ENCODE results near the gene KHDC4.

DNA sequence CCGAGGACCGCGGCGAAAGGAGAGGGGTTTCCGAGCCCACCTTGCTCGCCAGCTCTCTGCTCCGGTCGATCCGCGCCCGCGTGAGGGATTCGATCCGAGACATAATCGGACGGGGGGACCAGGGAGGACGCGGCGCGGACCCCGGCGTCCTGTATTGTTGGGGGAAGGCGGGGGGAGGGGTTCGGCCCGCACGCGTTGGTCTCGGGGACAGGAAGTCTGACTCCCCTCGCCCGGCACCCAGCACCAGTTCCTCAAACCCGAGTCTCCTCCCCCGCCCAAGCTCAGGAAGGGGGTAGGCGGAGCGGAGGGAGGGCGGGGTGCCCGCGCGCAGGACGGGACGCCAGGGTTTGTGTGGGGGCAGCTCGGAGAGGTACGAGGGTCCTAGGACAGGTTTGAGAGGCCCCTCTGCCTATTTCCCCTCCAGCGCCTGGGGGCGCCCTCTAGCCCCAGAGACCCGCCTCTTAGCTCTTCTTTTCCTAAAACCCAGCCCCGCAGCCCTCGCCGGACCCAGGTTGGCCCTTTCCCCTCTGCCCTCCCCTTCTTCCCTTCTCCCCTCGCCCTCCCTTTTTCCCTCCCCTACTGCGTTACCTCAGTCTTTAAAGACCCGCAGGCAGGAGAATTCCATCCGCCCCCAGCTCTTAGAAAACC is 44.2 kb upstream of the KHDC4 start, which contains the start of gene ARHGEF2:
- TF ChIP-seq, protein P1, sequence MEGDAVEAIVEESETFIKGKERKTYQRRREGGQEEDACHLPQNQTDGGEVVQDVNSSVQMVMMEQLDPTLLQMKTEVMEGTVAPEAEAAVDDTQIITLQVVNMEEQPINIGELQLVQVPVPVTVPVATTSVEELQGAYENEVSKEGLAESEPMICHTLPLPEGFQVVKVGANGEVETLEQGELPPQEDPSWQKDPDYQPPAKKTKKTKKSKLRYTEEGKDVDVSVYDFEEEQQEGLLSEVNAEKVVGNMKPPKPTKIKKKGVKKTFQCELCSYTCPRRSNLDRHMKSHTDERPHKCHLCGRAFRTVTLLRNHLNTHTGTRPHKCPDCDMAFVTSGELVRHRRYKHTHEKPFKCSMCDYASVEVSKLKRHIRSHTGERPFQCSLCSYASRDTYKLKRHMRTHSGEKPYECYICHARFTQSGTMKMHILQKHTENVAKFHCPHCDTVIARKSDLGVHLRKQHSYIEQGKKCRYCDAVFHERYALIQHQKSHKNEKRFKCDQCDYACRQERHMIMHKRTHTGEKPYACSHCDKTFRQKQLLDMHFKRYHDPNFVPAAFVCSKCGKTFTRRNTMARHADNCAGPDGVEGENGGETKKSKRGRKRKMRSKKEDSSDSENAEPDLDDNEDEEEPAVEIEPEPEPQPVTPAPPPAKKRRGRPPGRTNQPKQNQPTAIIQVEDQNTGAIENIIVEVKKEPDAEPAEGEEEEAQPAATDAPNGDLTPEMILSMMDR (IDR thresholded peaks at IDR 0.05; ENCODE audit: insufficient read depth, low read depth, low read length), result no peak
- TF ChIP-seq EZH2 (IDR thresholded peaks at IDR 0.05; ENCODE audit: insufficient read depth, low read length), result no peak
